GM12872 (cell line): ENCODE data around the gene DOCK4.

Experiments used
- CTCF ChIP-seq: IDR thresholded peaks from 3 replicates; pipeline ENCODE4 v1.5.1; 2011; ENCODE audit warnings: low read depth, mild to moderate bottlenecking, low read length, moderate library complexity; ENCODE audit not compliant: insufficient read depth

The DOCK4 gene

GRCh38 chr7:111975346-111975745 lies 230.9 kb downstream of the DOCK4 start:
- no peak for TF ChIP-seq CTCF

- no peak for TF ChIP-seq CTCF
Measured at GRCh38 chr7:111960984-111961383, 245.2 kb downstream of the DOCK4 start.

- TF ChIP-seq CTCF: no peak
Measured at GRCh38 chr7:111958896-111959295, 247.3 kb downstream of the DOCK4 start.

- no peak for TF ChIP-seq CTCF
Measured at GRCh38 chr7:111958431-111958830, 247.8 kb downstream of the DOCK4 start.

GRCh38 chr7:111955616-111956015 lies 250.6 kb downstream of the DOCK4 start:
- TF ChIP-seq CTCF: no peak

- TF ChIP-seq CTCF: no peak
Measured at GRCh38 chr7:111954474-111955381, 251.5 kb downstream of the DOCK4 start.

- no peak for TF ChIP-seq CTCF
Measured at GRCh38 chr7:111954056-111954455, 252.1 kb downstream of the DOCK4 start.
